ENCODE measurements around the gene LPP. TPM values are rescaled to one million over a fixed set of nuclear protein-coding genes. Genes with fewer than 3 reads are reported as not detected.

LPP gene
- total and polyA plus RNA-seq, 2 of the 13 experiments (the other 11 are each of a cell fraction or from before 2014, with no cell fraction given) = 19.2 to 29.9 TPM

DNA sequence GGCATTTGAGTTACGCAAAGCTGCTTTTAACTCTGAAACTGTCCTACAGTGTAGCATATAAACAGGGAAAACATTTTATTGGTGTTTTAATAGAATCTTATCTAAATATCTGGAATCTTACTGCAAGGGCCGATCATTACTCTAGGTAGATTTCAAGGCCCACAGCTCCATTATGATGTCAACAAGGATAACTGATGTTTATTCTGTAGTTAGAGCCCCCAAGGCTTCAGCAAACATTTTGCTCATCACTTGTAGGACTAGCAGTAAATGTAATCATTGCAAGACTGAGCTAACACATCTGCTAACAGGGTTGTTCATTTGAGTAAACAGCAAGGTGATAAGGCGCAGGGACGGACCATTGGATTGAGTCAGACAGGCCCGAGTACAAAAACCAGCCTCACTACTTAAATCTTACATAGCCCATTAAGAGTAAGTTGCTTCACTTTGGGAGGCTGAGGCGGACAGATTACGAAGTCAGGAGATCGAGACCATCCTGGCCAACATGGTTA, 685.3 kb downstream of the LPP start (continued):
- TF ChIP-seq ATF6 (CRISPR knock-in tag; conservative IDR thresholded peaks at IDR 0.05) (no peak), ZC3H4 (CRISPR knock-in tag; IDR thresholded peaks at IDR 0.05; ENCODE audit: borderline replicate concordance) (no peak), JUNB (CRISPR knock-in tag; IDR thresholded peaks at IDR 0.05; ENCODE audit: borderline replicate concordance) (peak; percentile 65; the same call in 1 of the 2 replicates), MTF1 (CRISPR knock-in tag; IDR thresholded peaks at IDR 0.05) (no peak), ZBTB7B (CRISPR knock-in tag; IDR thresholded peaks at IDR 0.05) (peak; percentile 87), ZNF7 (CRISPR knock-in tag; IDR thresholded peaks at IDR 0.05) (no peak), ZNF577 (CRISPR knock-in tag; IDR thresholded peaks at IDR 0.05; ENCODE audit: borderline replicate concordance, low read depth) (no peak), GPBP1L1 (CRISPR knock-in tag; IDR thresholded peaks at IDR 0.05) (no peak), ZNF350 (CRISPR knock-in tag; IDR thresholded peaks at IDR 0.05; ENCODE audit: borderline replicate concordance, low read depth) (no peak), FOSL2 (CRISPR knock-in tag; IDR thresholded peaks at IDR 0.05) (peak; percentile 96), NCOA2 (CRISPR knock-in tag; IDR thresholded peaks at IDR 0.05) (peak; percentile 95), RFX5 (IDR thresholded peaks at IDR 0.05; ENCODE audit: low read depth, low read length) (no peak), ZFP36L2 (CRISPR knock-in tag; IDR thresholded peaks at IDR 0.05) (no peak), HDAC2 (CRISPR knock-in tag; IDR thresholded peaks at IDR 0.05) (peak; percentile 99), ZNF446 (CRISPR knock-in tag; IDR thresholded peaks at IDR 0.05) (no peak), POLR2AphosphoS2 (IDR thresholded peaks at IDR 0.05; ENCODE audit: low read depth, low read length) (no peak), NFATC3 (CRISPR knock-in tag; IDR thresholded peaks at IDR 0.05) (0 out of 2 replicates have a peak, but pooled peaks have one; percentile 83), ZNF777 (CRISPR knock-in tag; IDR thresholded peaks at IDR 0.05) (no peak), MED8 (CRISPR knock-in tag; IDR thresholded peaks at IDR 0.05; ENCODE audit: insufficient replicate concordance) (no peak), ZNF124 (CRISPR knock-in tag; IDR thresholded peaks at IDR 0.05) (peak; percentile 93; the same call in 1 of the 2 replicates)
- TF ChIP-seq, protein P1, sequence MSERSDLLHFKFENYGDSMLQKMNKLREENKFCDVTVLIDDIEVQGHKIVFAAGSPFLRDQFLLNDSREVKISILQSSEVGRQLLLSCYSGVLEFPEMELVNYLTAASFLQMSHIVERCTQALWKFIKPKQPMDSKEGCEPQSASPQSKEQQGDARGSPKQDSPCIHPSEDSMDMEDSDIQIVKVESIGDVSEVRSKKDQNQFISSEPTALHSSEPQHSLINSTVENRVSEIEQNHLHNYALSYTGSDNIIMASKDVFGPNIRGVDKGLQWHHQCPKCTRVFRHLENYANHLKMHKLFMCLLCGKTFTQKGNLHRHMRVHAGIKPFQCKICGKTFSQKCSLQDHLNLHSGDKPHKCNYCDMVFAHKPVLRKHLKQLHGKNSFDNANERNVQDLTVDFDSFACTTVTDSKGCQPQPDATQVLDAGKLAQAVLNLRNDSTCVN (CRISPR knock-in tag; IDR thresholded peaks at IDR 0.05; ENCODE audit: borderline replicate concordance) = no peak
- TF ChIP-seq, protein P2, sequence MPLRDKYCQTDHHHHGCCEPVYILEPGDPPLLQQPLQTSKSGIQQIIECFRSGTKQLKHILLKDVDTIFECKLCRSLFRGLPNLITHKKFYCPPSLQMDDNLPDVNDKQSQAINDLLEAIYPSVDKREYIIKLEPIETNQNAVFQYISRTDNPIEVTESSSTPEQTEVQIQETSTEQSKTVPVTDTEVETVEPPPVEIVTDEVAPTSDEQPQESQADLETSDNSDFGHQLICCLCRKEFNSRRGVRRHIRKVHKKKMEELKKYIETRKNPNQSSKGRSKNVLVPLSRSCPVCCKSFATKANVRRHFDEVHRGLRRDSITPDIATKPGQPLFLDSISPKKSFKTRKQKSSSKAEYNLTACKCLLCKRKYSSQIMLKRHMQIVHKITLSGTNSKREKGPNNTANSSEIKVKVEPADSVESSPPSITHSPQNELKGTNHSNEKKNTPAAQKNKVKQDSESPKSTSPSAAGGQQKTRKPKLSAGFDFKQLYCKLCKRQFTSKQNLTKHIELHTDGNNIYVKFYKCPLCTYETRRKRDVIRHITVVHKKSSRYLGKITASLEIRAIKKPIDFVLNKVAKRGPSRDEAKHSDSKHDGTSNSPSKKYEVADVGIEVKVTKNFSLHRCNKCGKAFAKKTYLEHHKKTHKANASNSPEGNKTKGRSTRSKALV (CRISPR knock-in tag; IDR thresholded peaks at IDR 0.05) = no peak; the same call in 1 of the 2 replicates
- TF ChIP-seq, protein P3, sequence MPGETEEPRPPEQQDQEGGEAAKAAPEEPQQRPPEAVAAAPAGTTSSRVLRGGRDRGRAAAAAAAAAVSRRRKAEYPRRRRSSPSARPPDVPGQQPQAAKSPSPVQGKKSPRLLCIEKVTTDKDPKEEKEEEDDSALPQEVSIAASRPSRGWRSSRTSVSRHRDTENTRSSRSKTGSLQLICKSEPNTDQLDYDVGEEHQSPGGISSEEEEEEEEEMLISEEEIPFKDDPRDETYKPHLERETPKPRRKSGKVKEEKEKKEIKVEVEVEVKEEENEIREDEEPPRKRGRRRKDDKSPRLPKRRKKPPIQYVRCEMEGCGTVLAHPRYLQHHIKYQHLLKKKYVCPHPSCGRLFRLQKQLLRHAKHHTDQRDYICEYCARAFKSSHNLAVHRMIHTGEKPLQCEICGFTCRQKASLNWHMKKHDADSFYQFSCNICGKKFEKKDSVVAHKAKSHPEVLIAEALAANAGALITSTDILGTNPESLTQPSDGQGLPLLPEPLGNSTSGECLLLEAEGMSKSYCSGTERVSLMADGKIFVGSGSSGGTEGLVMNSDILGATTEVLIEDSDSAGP (CRISPR knock-in tag; IDR thresholded peaks at IDR 0.05; ENCODE audit: borderline replicate concordance) = no peak
